HG03520 (cell line): Measurements from ENCODE around the gene FOXD4L4.
"Not testable (repeated sequence)": the region's sequence is repeated elsewhere in the genome, so short reads cannot be mapped to it uniquely, and the experiment has no call there.

Experiments used
- ATAC-seq: cut with Tn5 transposase; IDR thresholded peaks from one replicate; pipeline ENCODE4 v1.9.1; 2021; ENCODE audit warnings: mild to moderate bottlenecking, moderate library complexity; ENCODE audit not compliant: unreplicated experiment

The FOXD4L4 gene

DNA sequence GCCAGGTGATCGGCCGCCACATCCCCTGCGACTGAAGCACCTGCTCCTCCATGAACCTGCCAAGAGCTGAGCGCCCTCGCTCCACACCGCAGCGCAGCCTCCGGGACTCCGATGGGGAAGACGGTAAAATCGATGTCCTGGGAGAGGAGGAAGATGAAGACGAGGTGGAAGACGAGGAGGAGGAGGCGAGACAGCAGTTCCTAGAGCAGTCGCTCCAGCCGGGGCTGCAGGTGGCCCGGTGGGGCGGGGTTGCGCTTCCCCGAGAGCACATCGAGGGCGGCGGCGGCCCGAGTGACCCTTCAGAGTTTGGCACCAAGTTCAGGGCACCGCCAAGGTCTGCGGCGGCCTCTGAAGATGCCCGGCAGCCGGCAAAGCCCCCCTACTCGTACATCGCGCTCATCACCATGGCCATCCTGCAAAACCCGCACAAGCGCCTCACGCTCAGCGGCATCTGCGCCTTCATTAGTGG is at the start of gene FOXD4L4:
FOXD4L4 (plus strand) TSS at position 51 of the 469 bp plus-strand sequence; CDS start at position 51, 0 bp downstream.
- not testable (repeated sequence) for ATAC-seq

DNA sequence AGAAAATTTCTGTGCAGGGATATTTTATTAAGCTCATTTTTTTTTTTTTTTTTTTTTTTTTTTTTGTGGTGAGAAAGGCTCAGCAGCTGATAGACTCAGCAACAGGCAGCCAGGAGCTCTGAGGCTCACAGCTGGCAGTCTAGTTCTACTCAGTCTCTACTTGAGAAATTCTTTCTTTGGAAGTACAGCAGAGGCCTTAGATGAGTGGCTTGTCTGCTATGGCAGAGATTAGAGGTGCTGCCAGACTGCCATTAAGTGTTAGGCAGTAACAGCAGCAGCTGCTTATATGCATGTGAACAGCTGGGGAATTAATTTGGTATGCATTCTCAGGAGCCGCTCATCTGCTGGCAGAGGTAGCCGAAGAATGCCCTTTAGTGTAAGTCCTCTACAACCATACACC is 33.4 kb upstream of the FOXD4L4 start:
- not testable (repeated sequence) for ATAC-seq

DNA sequence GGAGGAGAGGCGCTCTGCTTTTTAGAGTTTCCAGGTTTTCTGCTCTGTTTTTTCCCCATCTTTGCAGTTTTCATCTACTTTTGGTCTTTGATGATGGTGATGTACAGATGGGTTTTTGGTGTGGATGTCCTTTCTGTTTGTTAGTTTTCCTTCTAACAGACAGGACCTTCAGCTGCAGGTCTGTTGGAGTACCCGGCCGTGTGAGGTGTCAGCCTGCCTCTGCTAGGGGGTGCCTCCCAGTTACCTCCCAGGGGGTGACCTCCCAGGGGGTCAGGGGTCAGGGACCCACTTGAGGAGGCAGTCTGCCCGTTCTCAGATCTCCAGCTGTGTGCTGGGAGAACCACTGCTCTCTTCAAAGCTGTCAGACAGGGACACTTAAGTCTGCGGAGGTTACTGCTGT is 22.5 kb upstream of the FOXD4L4 start:
- not testable (repeated sequence) for ATAC-seq

DNA sequence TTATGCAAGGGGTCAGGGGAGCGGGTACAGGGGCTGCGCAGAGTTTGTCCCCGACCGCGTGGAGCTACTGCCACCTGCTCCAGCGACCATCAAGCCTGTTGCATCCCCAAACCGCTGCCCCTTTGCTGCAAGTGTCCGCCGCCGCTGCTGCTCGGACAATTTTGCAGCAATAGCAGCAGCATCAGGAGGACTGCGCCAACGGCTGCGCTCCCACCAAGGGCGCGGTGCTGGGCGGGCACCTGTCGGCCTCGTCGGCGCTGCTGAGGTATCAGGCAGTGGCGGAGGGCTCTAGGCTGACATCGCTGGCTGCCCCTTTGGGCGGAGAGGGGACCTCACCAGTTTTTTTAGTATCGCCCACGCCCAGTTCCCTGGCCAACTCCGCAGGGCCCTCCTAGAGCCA is 1.2 kb downstream of the FOXD4L4 start:
- ATAC-seq: not testable (repeated sequence)
